SKM-1 (cell line): ENCODE data around the gene AKAP10.
"Not testable (repeated sequence)": the region's sequence is repeated elsewhere in the genome, so short reads cannot be mapped to it uniquely, and the experiment has no call there.

Experiments used
- DNase-seq: peaks from one replicate; lab custom pipeline; 2025; ENCODE audit not compliant: unreplicated experiment; lab: John Stamatoyannopoulos, UW

The AKAP10 gene

DNA sequence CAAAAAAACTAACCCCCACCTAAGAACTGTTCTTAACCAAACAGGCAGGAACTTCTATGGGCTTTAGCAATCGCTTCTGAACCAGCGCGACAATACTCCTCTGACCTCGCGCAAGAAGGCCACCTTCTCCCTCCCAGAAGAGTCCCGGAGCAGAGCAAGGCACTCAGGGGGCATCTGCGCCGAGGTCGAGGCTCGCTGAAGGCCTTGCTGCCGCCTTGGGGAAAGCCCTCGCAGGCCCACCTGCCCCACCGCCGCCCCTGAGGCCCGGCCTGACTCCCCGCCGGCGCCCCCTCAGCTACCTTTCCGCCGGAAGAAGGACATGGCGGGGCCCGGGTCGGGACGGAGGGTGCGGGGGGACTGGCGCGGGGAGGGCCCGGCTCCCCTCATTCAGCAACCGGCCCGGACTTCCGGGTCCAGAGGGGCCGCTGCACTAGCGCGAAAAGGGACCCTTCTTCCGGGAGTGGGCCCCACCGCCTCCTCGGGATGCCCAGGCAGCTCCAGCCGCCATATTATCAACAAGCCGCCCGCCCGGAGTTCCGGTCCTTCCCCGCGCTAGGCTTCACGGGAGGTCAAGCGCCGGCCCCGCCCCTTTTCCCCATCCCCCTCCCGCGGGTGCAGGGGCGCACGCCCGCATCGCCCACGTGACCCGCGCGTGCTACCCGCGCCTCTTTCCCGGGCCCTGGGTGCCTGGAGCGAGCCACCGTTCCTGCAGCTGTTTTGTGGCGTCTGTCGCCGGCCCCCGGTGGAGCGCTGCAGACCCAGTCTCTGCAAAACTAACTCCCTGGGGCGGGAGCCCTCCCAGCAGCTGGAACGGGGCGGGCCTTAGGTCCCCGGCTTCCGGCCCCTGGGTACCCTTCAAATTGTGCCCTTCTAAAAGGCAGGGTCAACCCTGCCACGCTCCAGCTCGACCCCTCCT, at the start of gene AKAP10:
TSS of gene AKAP10 (minus strand) at position 536 of the 916 bp plus-strand sequence. CDS start at position 387, 149 bp downstream.
- DNase-seq = peak; percentile 59

DNA sequence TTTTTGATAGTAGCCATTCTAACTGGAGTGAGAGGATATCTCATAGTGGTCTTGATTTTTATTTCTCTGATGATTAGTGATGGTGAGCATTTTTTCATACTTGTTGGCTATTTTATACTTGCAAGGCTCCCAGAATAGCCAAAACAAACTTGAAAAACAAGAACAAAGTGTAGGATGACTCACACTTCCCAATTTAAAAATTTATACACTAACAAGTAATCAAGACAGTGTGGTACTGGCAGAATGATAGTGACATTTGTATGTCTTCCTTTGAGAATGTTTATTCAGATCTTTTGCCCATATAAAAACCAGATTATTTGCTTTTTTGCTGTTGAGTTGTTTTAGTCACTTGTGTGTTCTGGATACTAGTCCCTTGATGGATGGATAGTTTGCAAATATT, 49.3 kb upstream of the AKAP10 start:
- no peak for DNase-seq

DNA sequence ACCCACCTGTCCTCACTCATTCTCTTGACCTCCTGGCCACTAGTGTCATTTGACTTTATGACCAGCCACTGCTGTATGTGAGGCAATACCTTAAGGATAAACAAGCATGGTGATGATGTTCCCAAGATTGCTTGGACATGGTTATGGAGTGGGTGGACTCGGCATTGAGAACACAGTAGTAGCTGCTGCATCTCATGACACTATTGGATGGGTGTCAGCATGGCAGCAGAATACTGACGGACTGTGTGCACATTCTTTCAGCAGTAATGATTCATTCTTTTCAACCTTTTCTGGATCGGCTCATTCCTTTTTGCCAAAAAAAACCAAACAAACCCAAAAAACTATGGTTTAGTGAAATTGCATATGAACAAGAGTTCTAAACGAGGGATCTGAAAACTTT, 45.1 kb upstream of the AKAP10 start:
- no peak for DNase-seq

DNA sequence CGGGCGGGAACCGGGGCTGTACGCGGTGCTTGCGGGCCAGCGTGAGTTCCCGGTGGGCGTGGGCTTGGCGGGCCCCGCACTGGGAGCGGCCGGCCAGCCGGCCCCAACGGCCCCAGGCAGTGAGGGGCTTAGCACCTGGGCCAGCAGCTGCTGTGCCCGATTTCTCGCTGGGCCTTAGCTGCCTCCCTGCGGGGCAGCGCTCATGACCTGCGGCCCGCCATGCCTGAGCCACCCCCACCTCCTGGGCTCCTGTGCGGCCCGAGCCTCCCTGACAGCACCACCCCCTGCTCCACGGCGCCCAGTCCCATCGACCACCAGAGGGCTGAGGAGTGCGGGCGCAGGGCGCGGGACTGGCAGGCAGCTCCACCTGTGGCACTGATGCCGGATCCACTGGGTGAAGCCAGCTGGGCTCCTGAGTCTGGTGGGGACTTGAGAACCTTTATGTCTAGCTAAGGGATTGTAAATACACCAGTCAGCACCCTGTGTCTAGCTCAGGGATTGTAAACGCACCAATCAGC, 38.9 kb upstream of the AKAP10 start:
- DNase-seq = not testable (repeated sequence)

GRCh38 chr17:20012017-20012536, 34.4 kb upstream of the AKAP10 start:
- no peak for DNase-seq

DNA sequence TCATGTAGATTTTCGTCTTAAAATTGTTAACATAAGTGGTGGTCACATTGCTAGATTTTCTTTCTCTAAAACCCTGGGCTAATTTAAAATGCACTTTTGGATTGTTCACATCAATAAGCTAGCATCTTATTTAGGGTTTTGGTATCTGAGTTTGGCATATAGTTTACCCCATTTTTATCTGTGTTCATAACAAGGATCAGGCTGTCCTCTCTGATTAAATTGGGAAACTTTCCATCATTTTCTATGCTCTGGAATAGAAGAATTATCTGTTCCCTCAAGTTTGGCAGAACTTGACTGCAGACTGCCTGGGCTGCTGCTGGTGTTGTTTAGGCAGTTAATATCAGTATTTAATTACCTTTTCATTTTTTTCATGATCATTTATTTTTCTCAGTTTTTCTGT, 33.3 kb upstream of the AKAP10 start:
- DNase-seq = no peak

DNA sequence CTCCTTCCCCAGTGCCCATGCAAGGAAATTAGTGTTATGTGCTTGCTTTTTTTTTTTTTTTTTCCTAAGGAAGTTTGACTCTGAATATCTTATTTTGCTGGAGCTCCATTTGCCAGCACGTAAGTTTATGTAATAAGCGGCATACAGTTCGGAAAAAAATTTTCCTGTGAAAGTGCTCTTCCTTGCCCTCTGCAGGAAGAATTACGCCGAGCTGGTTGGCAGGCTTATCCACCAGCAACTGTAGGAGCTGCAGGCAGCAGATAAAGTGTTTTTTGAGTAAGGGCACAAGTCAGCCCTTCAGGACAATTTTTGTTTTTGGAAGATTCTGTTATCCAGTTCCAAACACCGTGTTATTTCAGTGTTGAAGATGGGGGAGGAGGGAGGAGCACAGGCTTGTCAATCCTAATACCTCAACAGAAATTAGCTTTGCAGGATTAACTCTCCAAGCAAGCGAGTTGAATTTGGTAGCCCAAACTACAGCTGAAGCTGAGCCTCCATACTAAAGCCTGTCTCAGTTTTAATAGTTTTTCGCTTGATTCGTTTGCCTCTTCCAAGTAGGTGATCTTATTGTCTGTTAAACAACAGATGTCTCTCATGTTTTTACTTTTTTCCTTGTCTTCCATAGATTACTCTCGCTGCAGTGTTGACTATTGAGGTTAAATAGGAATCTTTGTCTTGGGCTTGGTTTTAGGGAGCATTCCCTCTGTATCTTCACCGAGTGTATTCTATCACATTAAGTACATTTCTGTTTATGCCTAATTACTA, 32.7 kb upstream of the AKAP10 start:
- no peak for DNase-seq

- peak; percentile 46 for DNase-seq
Observed at GRCh38 chr17:20009302-20010098, 31.9 kb upstream of the AKAP10 start, which contains the start of gene SPECC1. Gene SPECC1 (plus strand): TSS chr17:20009359. CDS start chr17:20096652, 87,293 bp downstream.

DNA sequence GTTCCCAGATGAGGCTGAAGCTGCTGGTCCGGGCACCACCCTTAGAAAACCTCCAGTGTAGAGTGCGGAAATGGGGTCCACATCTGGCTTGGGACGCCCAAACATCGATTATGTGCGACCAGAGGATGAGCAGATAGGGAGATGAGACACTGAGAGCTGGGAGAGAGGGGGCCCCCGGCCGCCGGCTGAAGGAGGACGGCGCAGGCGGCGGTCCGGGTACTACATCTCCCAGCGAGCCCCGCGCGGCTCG, 31.3 kb upstream of the AKAP10 start:
- DNase-seq = no peak

- DNase-seq = no peak
Observed at GRCh38 chr17:20008242-20009051, 30.8 kb upstream of the AKAP10 start.

GRCh38 chr17:19996502-19996901, 18.9 kb upstream of the AKAP10 start:
- no peak for DNase-seq

DNA sequence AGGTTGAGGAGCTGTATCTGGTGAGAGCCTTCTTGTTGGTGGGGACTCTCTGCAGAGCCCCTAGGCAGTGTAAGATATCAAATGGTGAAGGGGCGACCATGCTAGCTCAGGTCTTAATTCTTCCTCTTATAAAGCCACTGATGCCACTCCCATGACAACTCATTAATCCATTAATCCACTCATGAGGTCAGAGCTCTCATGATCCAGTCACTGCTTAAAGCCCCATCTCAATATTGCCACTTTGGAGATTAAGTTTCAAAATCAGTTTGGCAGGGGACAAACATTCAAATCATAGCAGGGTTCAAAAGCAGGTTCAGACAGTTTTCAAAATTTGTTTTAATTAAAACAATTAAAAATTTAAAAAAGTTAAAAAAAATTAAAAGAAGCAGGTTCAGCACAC, 18.5 kb upstream of the AKAP10 start:
- DNase-seq = no peak

GRCh38 chr17:19992803-19993713, 15.4 kb upstream of the AKAP10 start:
- DNase-seq = peak; percentile 94

DNA sequence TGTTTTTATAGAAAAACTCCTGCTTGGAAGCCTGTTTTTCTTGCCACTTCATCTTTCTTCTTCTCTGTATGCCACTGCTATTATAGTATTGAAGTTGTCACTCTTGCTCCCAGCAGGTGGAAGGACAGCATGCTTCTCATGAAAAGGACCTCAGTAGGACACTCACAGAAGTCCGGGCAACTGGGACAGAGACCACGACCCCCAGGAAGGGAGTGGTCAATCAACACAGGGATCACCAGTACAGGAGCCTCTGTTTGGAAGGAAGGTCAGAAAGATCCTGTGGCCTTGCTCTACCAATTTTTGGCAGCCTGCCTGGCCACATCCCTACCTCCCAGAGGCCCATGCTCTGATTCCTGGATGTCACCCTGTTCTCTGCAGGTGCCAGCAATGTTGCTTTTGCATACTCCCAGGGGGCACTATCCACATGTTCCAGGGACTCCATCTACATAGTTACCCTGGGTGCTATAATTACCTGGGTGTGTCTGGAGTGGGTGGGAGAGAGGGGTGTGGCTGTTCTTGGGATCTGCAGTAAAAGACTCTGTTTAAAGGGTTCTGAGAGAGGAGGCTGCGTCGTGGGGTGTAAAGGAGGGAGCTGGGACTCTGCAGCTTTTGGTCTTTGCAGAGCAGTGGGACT, 13.7 kb upstream of the AKAP10 start:
- no peak for DNase-seq

DNA sequence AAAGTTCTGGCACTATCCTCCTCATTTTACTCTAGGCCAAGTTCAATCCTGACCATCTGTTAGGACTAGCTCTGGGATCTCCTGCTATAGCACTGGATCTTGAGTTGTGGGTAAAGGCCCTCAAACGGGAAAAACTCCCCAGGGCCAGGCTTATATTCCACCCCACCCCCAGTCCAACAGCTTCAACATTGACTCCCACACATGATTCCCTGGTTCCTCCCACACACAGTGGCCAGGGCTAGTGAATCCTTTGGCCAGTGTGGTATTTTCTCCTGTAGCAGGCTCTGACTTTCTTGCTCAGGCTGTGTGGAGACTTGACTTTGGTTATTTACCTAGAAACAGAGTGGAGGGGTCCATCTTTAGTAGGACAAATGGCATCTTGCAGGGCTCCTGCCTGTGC, 10.3 kb upstream of the AKAP10 start:
- no peak for DNase-seq

GRCh38 chr17:19986941-19987861, 9.6 kb upstream of the AKAP10 start:
- DNase-seq = no peak

- DNase-seq = peak; percentile 71
Observed at GRCh38 chr17:19979917-19980770, 2.5 kb upstream of the AKAP10 start.
